GM12878 (cell line): ENCODE results near the gene SLC15A4.

ENCODE experiments used
- MLLT1 ChIP-seq: fragments of 450-650 bp; IDR thresholded peaks from 2 replicates; pipeline ENCODE4 v1.6.1; 2016; ENCODE audit warnings: mild to moderate bottlenecking
- ZNF274 ChIP-seq: IDR thresholded peaks from one replicate; pipeline ENCODE4 v1.8.0; 2011; ENCODE audit not compliant: insufficient read length, insufficient read depth

DNA sequence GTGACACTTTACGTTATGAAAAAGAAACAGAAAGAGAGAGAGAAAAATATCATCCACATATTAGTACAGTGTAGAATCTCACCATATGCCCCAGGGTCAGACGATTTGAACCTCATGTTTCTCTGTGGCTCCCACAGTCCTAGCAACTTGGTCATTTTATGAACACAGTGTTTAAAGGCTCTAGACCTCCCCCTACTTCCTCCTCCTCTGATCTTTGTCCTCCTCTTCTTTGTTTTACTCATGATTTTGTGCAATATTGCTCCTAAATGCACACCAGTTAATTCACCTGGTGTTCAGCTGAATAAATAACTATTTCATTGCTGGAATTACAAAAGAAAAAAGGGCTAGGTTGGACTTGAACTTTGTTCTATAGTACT lies 47.7 kb upstream of the SLC15A4 start:
- TF ChIP-seq ZNF274 (no peak), MLLT1 (no peak)
